NCI-H748 (cell line): ENCODE data around the gene TMPRSS6.
"Not testable (repeated sequence)": the region's sequence is repeated elsewhere in the genome, so short reads cannot be mapped to it uniquely, and the experiment has no call there.

Experiments used
- DNase-seq: peaks from one replicate; lab custom pipeline; 2025; ENCODE audit not compliant: unreplicated experiment; lab: John Stamatoyannopoulos, UW

TMPRSS6 gene

GRCh38 chr22:37090920-37091695 lies 18.4 kb downstream of the TMPRSS6 start:
- no peak for DNase-seq

DNA sequence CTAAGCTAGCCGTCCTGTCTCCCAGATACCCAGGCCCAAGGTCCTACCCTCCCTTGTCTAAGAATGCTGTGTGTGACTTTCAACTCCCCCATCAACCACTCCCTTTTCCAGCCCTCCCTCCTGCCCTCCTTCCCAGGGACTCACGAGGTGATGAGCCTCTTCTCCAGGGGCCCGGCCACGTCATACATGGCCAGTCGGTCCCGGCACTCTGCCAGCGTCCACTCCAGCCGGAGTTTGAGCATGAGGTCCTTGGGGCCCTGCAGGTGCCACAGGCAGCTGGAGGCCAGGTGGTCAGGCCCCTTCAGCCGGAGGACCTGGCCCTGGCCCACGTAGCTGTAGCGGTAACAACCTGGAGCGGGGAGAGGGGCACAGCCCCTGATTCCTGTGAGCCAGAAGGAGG lies 20.1 kb downstream of the TMPRSS6 start:
- no peak for DNase-seq

- DNase-seq: no peak
Measured at GRCh38 chr22:37088750-37089408, 20.6 kb downstream of the TMPRSS6 start.

- DNase-seq: no peak
Measured at GRCh38 chr22:37088108-37088605, 21.4 kb downstream of the TMPRSS6 start.

DNA sequence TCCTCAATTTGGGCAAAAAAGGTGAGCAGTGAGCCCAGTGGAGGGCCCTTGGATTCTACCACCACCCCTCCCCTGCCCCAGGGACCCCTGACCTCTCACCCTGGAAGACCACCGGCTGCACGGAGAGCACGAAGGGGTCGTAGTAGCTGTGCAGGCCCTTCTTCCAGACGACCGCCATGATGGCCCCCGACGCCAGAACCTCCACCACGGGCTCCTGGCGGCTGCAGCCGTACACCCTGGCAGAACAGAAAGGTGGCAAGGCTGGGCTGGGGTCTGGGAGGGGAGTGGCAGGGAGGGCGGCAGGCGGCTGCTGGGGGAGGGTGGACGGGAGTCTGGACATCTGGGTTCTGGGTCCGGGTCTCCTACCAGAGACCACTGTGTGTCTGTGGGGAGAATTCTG lies 23.3 kb downstream of the TMPRSS6 start:
- DNase-seq: no peak

GRCh38 chr22:37084385-37084784 lies 25.1 kb downstream of the TMPRSS6 start:
- no peak for DNase-seq

- DNase-seq: no peak
Measured at GRCh38 chr22:37083914-37084313, 25.6 kb downstream of the TMPRSS6 start.

DNA sequence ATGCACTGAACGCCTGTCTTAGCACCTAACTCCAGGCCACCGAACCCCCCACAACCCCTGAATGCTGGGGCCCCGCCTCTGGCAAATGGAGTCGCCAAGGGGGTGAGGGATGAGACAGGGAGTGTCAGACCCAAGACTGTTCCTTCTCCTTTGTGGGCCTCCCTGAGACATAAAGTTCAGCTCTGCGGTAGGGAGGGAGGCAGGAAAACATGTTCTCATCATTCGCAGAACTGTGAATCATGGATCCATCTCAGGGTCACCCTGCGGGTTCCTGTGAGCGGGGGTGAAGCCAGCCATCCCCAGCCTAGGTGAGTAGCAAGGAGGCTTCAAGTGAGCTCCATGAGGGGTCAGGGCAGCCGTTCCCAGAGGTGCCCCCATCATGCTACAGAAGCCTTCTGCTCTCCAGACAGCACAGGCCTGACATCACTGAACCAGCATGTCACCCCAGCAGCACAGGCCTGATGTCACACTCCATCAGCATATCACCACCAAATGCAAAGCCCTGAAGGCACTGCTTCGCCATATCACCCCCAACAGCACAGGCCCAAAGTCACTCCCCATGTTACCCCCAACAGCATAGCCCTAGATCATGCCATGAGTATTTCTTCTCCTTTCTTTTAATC lies 27.2 kb downstream of the TMPRSS6 start:
- DNase-seq: no peak

DNA sequence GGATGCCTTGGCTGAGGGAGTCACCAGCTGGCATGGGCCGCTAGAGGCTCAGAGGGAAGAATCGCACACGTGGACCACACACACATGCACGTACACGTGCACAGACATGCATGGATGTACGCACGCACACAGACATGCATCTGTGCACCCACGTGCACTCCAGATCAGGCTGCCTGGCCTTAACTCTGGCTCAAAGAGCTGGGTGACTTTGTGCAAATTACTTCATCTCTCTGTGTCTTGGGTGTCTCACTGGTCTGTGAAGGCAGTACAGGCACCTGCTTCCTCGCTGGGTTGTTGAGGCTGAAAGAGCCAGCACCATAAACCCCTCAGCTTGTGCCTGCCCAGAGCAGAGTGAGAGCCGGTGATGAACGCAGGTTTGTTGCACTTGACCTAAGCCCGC lies 28.7 kb downstream of the TMPRSS6 start:
- no peak for DNase-seq

DNA sequence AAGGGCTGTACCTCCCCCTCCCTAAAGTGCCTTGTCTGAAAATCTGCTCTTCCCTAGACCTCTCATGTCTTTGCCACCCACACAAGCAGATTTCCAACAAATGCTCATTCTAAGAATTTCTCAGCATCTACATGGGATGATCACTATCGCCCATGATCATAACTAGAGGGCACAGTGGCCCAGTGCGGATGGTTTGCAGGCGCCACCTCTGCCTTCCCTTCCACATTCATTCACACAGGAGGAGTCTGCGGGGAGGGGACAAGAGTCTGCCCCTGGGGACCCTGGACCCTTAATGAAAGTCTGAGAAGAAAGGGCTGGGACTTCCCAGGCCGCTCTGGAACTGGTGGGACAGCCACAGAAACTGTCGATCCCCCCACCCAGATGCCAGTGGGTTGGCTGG lies 29.1 kb downstream of the TMPRSS6 start:
- DNase-seq: no peak

- no peak for DNase-seq
Measured at GRCh38 chr22:37079668-37080171, 29.8 kb downstream of the TMPRSS6 start.

GRCh38 chr22:37079158-37079557 lies 30.4 kb downstream of the TMPRSS6 start:
- no peak for DNase-seq

DNA sequence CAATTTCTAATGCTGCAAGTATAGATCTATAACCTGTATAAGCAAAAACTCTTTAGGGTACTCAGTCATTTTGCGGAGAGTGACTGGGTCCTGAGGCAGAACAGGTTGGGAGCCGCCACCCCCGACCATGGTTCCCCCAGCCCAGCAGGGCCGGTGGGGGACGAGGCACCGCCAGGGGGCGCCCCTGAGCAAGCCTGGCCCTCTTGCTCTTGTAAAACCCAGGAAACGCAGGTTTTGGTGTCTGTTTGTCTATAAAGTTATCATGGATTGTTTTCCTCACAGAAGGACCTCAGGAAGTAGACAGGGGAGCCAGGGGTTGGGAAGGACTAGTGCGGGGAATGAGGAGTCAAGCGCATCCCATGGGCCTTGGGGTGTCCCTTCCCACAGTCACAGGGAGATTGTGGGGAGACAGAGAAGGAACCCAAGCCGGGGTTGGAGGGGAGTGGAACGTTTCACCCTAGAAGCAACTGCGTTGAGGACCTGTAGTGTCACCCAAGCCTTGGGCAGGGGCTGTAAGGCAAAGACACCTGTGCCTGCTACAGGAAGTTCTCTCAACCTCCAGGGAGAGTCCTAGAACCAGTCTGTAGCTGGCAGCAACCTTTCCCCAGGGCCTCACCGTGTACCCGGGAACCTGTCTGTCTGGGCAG lies 31.6 kb downstream of the TMPRSS6 start:
- DNase-seq: peak; percentile 43

DNA sequence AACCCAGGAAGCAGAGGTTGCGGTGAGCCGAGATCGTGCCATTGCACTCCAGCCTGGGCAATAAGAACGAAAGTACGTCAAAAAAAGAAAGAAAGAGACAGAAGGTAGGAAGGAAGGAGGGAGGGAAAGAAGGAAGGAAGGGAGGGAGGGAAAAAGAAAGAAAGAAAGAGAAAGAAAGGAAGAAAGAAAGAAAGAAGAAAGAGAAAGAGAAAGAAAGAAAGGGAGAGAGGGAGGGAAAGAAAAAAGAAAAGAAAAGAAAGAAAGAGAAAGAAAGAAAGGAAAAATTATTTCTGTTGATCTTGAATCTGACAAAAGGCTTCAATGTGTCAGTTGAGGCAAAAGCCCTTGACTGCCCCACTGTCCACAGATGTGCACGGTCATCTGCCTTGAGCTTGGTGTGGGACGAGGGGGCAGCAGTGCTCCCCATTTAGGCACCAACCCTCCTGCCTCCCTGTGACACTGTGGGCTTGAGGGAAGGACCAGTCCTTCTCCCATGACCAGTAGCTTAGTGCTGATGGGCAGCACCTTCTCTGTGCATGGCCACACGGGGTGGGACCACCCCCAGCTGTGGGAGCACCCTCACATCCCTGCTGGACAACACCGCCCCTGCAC lies 33.6 kb downstream of the TMPRSS6 start:
- DNase-seq: no peak

DNA sequence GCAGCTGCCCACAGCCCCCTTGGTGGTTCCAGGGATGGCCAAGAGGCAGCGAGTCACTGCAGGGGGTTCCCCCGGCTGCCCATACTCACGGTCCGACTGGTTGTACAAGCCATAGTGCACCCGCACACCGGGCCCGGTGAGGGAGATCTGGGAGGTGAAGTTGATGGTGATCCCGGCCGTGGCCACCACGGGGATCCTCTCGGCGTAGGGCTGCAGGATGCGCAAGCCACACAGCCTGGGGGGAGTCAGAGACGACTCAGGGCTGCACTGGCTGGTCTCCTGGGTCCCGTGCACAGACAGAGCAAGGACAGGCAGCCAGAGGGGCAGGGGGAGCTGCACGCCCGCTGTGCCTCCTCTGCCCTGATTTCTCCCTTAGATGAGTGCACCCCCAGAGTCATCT lies 34.5 kb downstream of the TMPRSS6 start:
- DNase-seq: no peak

DNA sequence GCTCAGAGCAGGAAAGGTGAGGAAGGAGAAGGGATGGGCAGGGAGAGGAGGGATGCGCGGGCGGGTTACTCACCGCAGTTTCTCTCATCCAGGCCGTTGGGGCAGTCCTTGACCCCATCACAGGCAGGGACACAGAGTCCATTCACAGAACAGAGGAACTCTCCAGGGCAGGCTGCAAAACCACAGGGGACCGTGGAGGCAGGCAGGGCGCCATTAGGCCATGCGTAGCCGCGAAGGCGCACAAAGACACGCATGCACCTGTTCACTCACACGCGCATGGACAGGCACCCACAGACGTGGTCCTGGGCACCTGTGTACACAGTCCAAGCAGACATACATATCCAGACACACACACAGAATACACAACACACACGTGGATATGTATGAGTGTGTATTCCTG lies 35.0 kb downstream of the TMPRSS6 start:
- DNase-seq: peak; percentile 33

- DNase-seq: no peak
Measured at GRCh38 chr22:37072673-37073072, 36.8 kb downstream of the TMPRSS6 start.

- DNase-seq: not testable (repeated sequence)
Measured at GRCh38 chr22:37071850-37072592, 37.5 kb downstream of the TMPRSS6 start.

DNA sequence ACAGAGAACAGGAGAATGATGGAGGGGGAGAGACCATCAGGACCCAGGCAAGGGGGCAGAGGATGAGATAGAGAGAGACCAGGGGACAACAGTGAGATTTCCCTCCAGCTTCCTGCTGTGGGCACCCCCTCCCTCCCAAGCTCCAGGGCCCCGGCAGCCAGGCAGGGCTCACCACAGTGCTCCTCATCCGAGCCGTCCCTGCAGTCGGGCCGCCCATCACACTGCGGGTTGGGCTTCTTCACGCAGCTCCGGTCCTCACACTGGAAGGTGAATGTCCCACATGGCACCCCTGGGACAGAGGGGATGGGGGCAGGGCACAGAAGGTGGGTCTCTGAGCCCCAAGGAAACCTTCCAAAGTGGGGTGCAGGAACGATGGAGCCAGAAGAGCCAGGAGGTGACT lies 38.8 kb downstream of the TMPRSS6 start:
- DNase-seq: no peak

- no peak for DNase-seq
Measured at GRCh38 chr22:37070334-37070733, 39.2 kb downstream of the TMPRSS6 start.
